Activated CD4-positive, alpha-beta T cell treated with anti-CD3 and anti-CD28 coated beads, Interleukin-2, amount 10 ng/mL, durations not matched to agents 7 days and 5 days (primary cell): ENCODE data around the gene DOK6. TPM values are rescaled to one million over a fixed set of nuclear protein-coding genes. Genes with fewer than 3 reads are reported as not detected.

ENCODE experiments used
- CTCF ChIA-PET: fragments of 350-600 bp; sonication (Branson Sonifier 250); formaldehyde crosslinking; loops from one replicate; lab custom pipeline; 2021; ENCODE audit warnings: antibody characterized with exemption; lab: Charles Lee
- POLR2A ChIA-PET: fragments of 350-600 bp; sonication (Branson Sonifier 250); formaldehyde crosslinking; loops from one replicate; lab custom pipeline; 2021; ENCODE audit warnings: antibody characterized with exemption; lab: Charles Lee
- DNase-seq: peaks from one replicate; pipeline ENCODE4 v3.0.0-alpha.2; 2020
- H3K27ac Mint-ChIP-seq: one replicate; pipeline ENCODE4 v1.8.0; 2021; ENCODE audit warnings: mild to moderate bottlenecking, moderate library complexity, mixed read lengths
- H3K27me3 Mint-ChIP-seq: one replicate; pipeline ENCODE4 v1.8.0; 2021; ENCODE audit warnings: mixed read lengths
- H3K36me3 Mint-ChIP-seq: one replicate; pipeline ENCODE4 v1.8.0; 2021; ENCODE audit warnings: low read depth, mixed read lengths
- H3K4me1 Mint-ChIP-seq: one replicate; pipeline ENCODE4 v1.8.0; 2021; ENCODE audit warnings: mixed read lengths
- H3K4me3 Mint-ChIP-seq: one replicate; pipeline ENCODE4 v1.8.0; 2021; ENCODE audit warnings: mild to moderate bottlenecking, moderate library complexity, mixed read lengths
- H3K9me3 Mint-ChIP-seq: one replicate; pipeline ENCODE4 v1.8.0; 2021; ENCODE audit warnings: mixed read lengths
- total RNA-seq, 2 experiments: library from RNA; stranded (reverse); gene quantifications; one replicate each; pipeline ENCODE4 v1.2.3, GENCODE V29; 2021

Gene DOK6
- total RNA-seq, 2 experiments from 2014 or later: not detected

DNA sequence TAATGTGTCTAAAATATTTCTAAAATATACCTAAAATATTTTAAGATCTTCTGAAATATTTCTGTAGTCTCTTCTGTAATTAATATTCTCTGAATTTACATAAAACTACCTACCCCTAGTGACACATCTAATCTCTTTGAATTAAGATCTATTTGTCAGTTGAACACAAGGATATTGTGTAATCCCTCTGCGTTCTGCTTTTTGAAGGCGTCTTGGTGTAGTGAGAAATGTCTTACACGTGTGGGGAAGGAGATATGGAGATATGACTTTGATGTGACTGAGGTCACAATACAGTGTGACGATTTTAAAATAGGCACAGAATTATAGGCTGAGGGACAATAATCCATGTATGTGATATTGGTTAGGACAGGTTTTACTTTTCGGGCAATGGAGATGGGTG is 79.8 kb downstream of the DOK6 start:
- ChIA-PET POLR2A (no interaction called here), CTCF (no interaction called here)
- H3K4me3 Mint-ChIP-seq: no peak overlapping the region
- H3K27ac Mint-ChIP-seq: no peak overlapping the region
- no peaks in the 10 kb centered on the region for H3K9me3 Mint-ChIP-seq
- no peaks in the 10 kb centered on the region for H3K4me1 Mint-ChIP-seq
- DNase-seq: no peak
- no peaks in the 10 kb centered on the region for H3K36me3 Mint-ChIP-seq
- H3K27me3 Mint-ChIP-seq: peaks cover 3% of the 10 kb centered on the region

DNA sequence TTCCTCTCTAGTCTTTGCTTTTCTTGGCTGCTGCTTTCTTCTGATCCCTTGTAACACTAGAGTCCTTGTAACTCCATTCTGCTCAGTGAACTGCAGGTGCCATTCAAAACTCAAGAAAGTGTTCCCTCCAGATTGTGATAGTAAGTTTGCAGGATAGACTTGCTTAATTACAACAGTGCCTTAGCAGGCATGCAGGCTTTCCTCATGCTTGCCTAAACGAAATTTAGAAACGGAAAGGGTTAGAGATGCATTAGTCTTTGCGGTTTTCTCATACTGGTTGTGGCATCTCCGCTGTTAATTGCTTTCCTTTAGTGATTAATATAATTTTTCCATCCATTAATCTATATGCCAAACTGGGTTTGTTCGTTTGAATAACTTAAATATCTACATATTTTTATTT is 82.9 kb downstream of the DOK6 start:
- H3K9me3 Mint-ChIP-seq: no peaks in the 10 kb centered on the region
- H3K27ac Mint-ChIP-seq: no peak overlapping the region
- no peak overlapping the region for H3K4me3 Mint-ChIP-seq
- no peaks in the 10 kb centered on the region for H3K4me1 Mint-ChIP-seq
- CTCF ChIA-PET: interaction anchor here (0.7 kb wide), 1 partner anchor 9 kb away, joined by 3 read pairs; no protein-coding TSS in a partner anchor
- peaks cover 3% of the 10 kb centered on the region for H3K27me3 Mint-ChIP-seq
- POLR2A ChIA-PET: no interaction called here
- H3K36me3 Mint-ChIP-seq: no peaks in the 10 kb centered on the region
- no peak for DNase-seq

DNA sequence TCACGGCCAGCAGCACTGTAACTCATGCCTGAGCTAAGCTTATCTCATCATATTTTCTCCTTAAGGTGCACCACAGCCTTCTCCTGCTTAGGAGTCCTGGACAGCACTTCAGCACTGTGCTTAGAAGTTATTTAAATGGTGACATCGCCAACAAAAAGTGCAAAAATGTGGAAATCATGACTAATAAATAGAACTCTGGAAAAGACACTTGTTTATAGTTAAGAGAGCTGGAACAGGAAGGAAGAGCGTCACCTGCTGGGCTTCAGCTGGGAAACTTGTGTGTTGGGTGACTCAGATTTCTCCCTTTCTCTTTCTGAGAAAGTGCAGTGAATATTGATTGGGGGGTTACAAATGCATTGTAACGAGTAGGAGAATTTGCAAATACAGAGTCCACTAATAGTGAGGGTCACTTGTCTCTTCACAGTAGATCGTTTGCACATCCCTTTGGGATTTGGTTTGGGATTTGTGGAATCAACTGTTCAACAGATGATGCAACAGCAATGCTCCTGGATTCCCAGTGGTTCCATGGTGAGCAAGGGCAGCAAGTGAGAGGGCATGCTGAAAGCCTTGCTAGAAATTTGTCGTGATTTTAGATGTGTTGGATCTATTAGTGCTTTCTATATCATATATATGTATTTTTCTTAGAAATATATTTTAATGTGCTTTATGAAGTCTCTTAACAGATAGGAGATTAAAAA is 84.2 kb downstream of the DOK6 start:
- ChIA-PET POLR2A (no interaction called here), CTCF (no interaction called here)
- H3K27ac Mint-ChIP-seq: no peak overlapping the region

DNA sequence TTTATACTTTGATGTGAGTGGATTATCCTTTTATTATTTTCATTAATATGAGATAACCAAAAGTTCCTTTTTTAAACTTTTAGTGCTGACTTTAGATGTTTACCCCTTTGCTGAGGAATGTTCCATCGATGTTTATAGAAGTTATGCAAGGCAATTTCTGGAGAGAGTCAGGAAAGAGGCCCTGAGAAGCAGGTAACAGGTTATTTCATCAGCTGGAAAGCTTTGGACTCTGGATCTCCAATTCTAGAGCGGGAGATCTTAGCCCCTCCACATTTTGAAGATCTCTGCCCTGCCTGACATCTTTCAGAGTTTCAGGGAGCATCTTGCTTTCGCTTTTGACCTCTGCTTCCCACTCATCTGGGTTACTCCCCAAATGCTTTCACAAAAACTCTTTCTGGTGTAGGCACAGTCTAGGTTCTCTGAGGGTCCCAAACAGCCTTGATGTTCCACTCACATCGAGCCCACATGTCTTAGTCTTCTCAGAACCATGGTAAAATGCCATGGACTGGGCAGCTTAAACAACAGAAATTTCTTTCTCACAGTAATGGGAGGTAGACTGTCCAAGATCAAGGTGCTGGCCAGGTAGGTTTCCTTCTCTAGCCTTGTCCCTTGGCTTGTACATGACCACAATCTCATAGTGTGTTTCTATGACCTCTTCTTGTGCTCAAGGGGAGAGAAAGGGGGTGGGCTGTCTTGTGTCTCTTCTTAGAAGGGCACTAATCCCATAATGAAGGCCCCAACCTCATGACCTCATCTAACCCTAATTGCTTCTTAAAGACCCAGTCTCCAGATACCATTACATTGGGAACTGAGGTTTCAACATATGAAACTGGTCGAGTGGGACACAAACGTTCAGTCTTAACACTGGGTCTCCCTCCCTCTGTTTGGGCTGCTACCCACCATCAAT is 87.1 kb downstream of the DOK6 start:
- ChIA-PET POLR2A (no interaction called here), CTCF (no interaction called here)
- Mint-ChIP-seq H3K27me3 (peaks cover 3% of the 10 kb centered on the region), H3K4me3 (no peak overlapping the region), H3K9me3 (no peaks in the 10 kb centered on the region), H3K4me1 (no peaks in the 10 kb centered on the region), H3K27ac (no peak overlapping the region), H3K36me3 (no peaks in the 10 kb centered on the region)
- no peak for DNase-seq

More for the DNA sequence above, 84.2 kb downstream of the DOK6 start:
- H3K4me1 Mint-ChIP-seq: no peaks in the 10 kb centered on the region
- H3K27me3 Mint-ChIP-seq: peaks cover 3% of the 10 kb centered on the region
- H3K9me3 Mint-ChIP-seq: no peaks in the 10 kb centered on the region
- no peak for DNase-seq
- H3K4me3 Mint-ChIP-seq: no peak overlapping the region
- no peaks in the 10 kb centered on the region for H3K36me3 Mint-ChIP-seq

DNA sequence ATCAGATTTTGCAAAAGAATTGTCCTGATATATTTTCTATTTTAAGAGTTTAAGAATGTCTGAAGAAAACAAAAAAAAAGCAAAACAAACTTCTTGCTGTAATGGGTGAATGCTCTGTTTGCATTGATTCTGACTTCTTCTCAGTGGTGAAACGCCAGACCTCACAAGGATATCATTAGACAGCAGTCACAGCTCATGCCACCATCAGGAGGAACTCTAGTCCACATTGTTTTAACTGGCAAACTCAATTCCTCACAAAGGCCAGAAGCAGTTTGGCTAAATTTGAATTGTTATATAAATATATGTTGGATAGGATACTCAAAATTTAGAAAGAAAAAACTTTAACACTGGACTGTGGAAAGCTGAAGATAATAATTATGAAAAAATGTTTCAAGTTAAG is 89.4 kb downstream of the DOK6 start:
- no peaks in the 10 kb centered on the region for H3K36me3 Mint-ChIP-seq
- ChIA-PET CTCF (interaction anchor here (0.5 to 1.0 kb wide), 2 partner anchors 17 to 21 kb away, joined by 3 to 4 read pairs; no protein-coding TSS in a partner anchor), POLR2A (no interaction called here)
- no peak overlapping the region for H3K4me3 Mint-ChIP-seq
- H3K9me3 Mint-ChIP-seq: no peaks in the 10 kb centered on the region
- no peaks in the 10 kb centered on the region for H3K27me3 Mint-ChIP-seq
- DNase-seq: no peak
- H3K27ac Mint-ChIP-seq: no peak overlapping the region
- no peaks in the 10 kb centered on the region for H3K4me1 Mint-ChIP-seq

DNA sequence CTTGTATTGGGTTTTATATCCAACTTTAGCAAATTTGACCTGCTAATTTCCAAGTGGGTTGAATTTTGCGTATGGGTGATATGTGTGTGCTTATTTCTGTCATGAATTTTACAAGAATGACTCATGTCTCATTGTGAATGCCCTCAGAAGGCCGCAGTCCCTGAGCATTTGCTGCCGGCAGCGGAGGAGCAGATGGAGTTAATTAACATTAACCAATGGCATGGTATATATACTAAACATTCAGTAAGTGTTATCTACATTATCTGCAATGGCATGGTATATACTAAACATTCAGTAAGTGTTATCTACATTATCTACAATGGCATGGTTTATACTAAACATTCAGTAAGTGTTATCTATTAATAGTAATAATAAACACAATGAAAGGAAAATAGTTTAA is 90.1 kb downstream of the DOK6 start:
- Mint-ChIP-seq H3K36me3 (no peaks in the 10 kb centered on the region), H3K9me3 (no peaks in the 10 kb centered on the region), H3K4me3 (no peak overlapping the region), H3K4me1 (no peaks in the 10 kb centered on the region), H3K27me3 (no peaks in the 10 kb centered on the region), H3K27ac (no peak overlapping the region)
- ChIA-PET CTCF (no interaction called here), POLR2A (no interaction called here)
- no peak for DNase-seq

DNA sequence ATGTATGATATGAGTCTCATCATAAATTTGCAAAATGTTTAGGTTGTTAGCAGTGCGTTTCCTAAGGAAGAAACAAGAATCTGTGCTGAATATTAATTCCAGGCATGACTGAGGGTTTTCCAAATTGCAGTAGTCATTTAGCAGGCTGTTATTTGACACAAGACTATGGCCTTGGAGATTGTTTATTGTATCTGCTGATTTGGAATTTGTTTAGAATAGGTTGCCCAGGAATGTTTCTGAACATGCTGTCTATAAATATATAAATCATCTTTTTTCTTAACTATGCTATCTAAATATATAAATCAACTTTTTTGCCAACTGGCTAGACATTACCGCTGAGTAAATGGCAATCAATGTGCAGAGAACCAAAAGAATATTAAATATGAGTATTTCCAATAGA is 90.9 kb downstream of the DOK6 start:
- CTCF ChIA-PET: no interaction called here
- no peaks in the 10 kb centered on the region for H3K9me3 Mint-ChIP-seq
- H3K36me3 Mint-ChIP-seq: no peaks in the 10 kb centered on the region
- H3K4me3 Mint-ChIP-seq: no peak overlapping the region
- no peaks in the 10 kb centered on the region for H3K4me1 Mint-ChIP-seq
- no peaks in the 10 kb centered on the region for H3K27me3 Mint-ChIP-seq
- H3K27ac Mint-ChIP-seq: no peak overlapping the region
- POLR2A ChIA-PET: no interaction called here
- no peak for DNase-seq

DNA sequence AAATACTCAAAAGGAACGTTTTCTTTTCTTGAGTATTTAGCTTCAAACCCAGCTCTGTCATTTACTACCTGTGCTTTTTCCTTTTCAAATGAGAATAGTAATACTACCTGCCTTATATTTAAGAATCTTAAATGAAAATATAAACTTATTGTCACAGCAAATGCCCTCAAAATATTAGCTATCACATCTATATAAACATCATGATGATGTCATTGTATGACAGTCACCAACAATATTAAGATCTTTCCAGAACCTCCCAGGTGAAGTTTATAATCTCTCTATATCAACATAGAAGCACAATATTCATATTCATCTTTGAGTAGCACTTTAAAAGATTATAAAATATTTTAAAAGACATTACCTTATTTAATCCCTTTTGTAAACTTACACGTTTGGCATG is 92.2 kb downstream of the DOK6 start:
- Mint-ChIP-seq H3K4me3 (no peak overlapping the region), H3K27me3 (no peaks in the 10 kb centered on the region), H3K9me3 (no peaks in the 10 kb centered on the region), H3K4me1 (no peaks in the 10 kb centered on the region), H3K36me3 (no peaks in the 10 kb centered on the region), H3K27ac (no peak overlapping the region)
- ChIA-PET POLR2A (no interaction called here), CTCF (interaction anchor here (1.0 kb wide), 1 partner anchor 9 kb away, joined by 3 read pairs; no protein-coding TSS in a partner anchor)
- no peak for DNase-seq

DNA sequence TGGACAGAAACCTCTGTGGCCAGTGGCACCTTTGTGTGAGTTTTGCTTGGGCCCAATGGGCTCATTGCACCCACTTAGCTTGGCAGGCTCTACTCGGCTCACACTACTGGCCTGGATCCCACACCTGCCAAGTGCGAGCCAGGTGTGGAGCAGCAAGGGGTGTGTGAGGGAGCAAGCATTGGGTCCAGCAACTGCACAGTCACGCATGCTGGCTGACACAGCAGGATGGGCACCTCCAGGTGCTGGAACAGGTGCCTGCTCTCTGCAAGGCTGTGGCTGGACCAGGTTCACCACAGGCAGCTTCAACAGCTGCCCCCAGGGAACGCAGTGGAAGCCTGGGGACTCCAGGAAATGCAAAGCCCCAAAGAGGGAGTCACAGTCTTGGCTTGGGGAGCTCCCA is 94.2 kb downstream of the DOK6 start:
- no peaks in the 10 kb centered on the region for H3K9me3 Mint-ChIP-seq
- H3K36me3 Mint-ChIP-seq: no peaks in the 10 kb centered on the region
- no peaks in the 10 kb centered on the region for H3K4me1 Mint-ChIP-seq
- no peak for DNase-seq
- H3K4me3 Mint-ChIP-seq: no peak overlapping the region
- H3K27ac Mint-ChIP-seq: no peak overlapping the region
- no peaks in the 10 kb centered on the region for H3K27me3 Mint-ChIP-seq
- CTCF ChIA-PET: no interaction called here
- POLR2A ChIA-PET: no interaction called here

DNA sequence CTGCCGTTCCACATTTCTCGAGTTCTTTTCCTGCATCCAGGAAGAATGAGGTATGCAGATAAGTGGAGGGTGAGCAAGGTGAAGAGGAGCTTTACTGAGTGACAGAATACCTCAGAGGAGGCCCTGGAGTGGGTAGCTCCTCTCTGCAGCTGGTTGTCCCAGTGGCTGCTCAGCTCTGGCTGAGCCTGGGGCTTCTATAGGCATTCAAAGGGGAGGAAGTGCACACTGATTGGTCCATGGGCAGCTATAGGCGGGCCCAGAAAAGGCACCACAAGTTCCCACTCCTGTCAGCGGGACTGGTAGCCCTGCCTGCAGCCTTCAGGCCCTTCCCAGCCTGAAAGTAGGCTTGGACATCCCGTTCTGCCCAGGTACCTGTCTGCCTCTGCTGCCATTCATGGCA is 94.7 kb downstream of the DOK6 start:
- H3K36me3 Mint-ChIP-seq: no peaks in the 10 kb centered on the region
- H3K27me3 Mint-ChIP-seq: no peaks in the 10 kb centered on the region
- no peak overlapping the region for H3K4me3 Mint-ChIP-seq
- no peaks in the 10 kb centered on the region for H3K9me3 Mint-ChIP-seq
- DNase-seq: no peak
- no peak overlapping the region for H3K27ac Mint-ChIP-seq
- no peaks in the 10 kb centered on the region for H3K4me1 Mint-ChIP-seq
- POLR2A ChIA-PET: no interaction called here
- CTCF ChIA-PET: no interaction called here

DNA sequence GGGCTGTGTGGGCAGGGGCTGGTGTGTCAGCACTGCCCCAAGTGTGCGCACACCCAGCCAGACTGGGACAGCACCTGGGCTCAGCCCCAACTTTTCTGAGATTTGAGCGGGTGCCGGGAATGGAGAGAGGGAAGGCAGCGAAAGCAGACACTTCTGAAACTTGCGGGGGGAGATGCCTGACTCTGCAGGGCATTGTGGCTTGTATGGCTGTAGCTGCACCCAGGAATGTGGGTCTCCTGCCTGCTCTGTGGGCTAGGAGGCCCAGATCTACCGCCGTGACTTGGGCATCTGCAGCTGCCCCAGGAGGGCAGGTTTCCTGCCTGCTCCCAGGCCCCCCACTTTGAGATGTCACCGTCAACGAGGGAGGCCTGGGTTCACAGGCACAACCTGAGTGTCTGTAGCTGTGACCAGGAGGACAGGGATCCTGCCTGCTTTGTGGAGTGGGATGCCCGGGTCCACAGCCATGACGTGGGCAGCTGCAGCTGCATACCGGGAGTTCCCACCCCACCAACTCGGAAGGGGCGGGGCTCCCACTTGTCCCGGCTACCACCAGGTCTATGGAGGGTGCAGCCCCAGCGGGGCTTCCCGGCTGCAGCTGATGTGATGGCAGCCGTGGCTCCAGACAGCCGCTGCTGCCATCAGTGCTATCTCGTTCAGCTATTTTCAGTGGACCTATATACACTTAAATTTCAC is 95.3 kb downstream of the DOK6 start:
- ChIA-PET POLR2A (no interaction called here), CTCF (no interaction called here)
- Mint-ChIP-seq H3K27me3 (no peaks in the 10 kb centered on the region), H3K4me3 (no peak overlapping the region), H3K27ac (no peak overlapping the region), H3K36me3 (no peaks in the 10 kb centered on the region), H3K4me1 (no peaks in the 10 kb centered on the region), H3K9me3 (no peaks in the 10 kb centered on the region)
- DNase-seq: no peak

DNA sequence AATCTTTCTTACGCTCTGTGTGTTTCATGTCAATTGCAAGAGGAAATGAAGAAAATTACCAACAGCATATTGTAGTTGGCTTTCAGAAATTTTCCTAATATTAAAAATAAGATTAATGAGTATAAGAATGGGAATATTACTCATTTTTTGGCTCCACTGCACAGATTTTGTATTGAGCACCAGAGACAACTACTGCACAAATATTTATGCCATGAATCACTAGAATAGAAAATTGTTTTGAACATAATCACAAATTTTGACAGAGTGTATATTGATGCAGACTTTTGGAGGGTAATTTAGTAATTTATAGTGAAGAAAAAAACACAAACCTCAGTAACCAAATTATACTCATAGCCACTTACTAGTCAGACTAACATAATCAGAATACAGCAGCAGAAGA is 118.3 kb downstream of the DOK6 start:
- no peak overlapping the region for H3K4me3 Mint-ChIP-seq
- no peaks in the 10 kb centered on the region for H3K9me3 Mint-ChIP-seq
- H3K27ac Mint-ChIP-seq: no peak overlapping the region
- CTCF ChIA-PET: no interaction called here
- H3K36me3 Mint-ChIP-seq: no peaks in the 10 kb centered on the region
- H3K27me3 Mint-ChIP-seq: peaks cover 6% of the 10 kb centered on the region
- POLR2A ChIA-PET: no interaction called here
- H3K4me1 Mint-ChIP-seq: no peaks in the 10 kb centered on the region
- no peak for DNase-seq

DNA sequence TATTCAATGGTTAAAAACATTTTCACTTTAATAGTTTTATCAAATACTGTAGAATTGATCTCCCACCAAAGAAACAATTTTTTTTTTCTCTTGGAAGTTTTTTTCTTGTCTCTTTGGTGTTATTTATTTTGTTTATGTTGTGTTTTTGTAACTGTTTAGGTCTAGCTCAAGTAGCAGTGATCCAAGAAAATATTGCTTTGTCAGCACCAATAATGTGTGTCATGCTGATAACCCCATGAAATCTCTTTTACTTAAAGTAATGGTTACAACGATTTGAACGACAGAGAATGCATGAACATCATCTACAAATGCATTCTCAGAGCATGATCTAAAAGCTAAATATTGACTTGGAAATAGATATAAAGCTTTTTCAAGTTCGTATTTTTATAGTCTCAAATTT is 122.9 kb downstream of the DOK6 start:
- ChIA-PET POLR2A (no interaction called here), CTCF (no interaction called here)
- Mint-ChIP-seq H3K27me3 (peaks cover 6% of the 10 kb centered on the region), H3K36me3 (no peaks in the 10 kb centered on the region), H3K9me3 (no peaks in the 10 kb centered on the region), H3K27ac (no peak overlapping the region), H3K4me3 (no peak overlapping the region), H3K4me1 (no peaks in the 10 kb centered on the region)
- no peak for DNase-seq
